ENCODE results near the gene ADAT1.
"Not testable (repeated sequence)": the region's sequence is repeated elsewhere in the genome, so short reads cannot be mapped to it uniquely, and the experiment has no call there.

ADAT1 gene

DNA sequence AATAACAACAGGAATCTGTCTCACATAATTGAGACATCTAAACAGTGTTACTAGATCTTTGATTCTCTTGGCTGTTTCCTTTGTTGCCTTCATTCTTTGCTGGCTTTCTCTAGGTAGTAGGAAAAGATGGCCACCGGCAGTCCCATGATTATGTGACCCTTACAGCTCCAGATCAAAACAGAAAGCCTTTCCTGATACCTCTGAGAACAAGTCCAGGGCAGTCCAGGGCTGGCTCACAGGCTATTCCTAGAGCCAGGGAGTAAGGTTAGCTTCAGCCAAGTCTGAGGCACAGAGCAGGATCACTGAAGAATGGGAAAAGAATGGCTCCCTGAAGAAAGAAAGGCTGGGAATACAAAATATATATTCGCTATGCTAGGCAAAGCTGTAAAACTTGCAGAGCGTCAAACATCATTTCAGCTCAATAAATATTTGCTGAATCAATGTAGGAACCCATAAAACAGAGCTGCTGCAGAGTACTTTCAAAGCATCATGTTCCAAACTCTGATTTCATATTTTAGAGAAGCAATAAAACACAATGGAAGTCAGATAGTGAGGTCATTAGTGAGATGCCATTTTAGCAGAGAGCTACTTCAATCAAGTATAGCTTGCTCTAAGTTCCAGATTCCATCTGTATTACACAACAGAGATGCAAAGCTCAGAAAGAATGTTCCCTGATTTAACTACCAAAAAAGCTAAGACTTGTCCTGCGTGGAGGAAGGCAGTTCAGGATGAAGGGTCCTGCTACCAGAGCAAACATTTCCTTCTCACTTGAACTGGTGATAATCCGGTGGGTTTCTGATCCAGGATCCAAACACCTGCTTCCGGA lies 23.4 kb downstream of the ADAT1 start:
- H3K9ac ChIP-seq: no peak overlapping the region
- H3K79me2 ChIP-seq: no peaks in the 10 kb centered on the region
- H3K27me3 ChIP-seq (ENCODE audit: control insufficient read depth, insufficient read depth, low read length): no peaks in the 10 kb centered on the region
- TF ChIP-seq, protein P1, sequence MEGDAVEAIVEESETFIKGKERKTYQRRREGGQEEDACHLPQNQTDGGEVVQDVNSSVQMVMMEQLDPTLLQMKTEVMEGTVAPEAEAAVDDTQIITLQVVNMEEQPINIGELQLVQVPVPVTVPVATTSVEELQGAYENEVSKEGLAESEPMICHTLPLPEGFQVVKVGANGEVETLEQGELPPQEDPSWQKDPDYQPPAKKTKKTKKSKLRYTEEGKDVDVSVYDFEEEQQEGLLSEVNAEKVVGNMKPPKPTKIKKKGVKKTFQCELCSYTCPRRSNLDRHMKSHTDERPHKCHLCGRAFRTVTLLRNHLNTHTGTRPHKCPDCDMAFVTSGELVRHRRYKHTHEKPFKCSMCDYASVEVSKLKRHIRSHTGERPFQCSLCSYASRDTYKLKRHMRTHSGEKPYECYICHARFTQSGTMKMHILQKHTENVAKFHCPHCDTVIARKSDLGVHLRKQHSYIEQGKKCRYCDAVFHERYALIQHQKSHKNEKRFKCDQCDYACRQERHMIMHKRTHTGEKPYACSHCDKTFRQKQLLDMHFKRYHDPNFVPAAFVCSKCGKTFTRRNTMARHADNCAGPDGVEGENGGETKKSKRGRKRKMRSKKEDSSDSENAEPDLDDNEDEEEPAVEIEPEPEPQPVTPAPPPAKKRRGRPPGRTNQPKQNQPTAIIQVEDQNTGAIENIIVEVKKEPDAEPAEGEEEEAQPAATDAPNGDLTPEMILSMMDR (IDR thresholded peaks at IDR 0.05): no peak
- no peak overlapping the region for H3K27ac ChIP-seq
- H2AFZ ChIP-seq: no peak overlapping the region
- no peak overlapping the region for H3K4me3 ChIP-seq (ENCODE audit: low read depth, low read length)
- H3K9me3 ChIP-seq (ENCODE audit: control insufficient read depth, low read length): no peaks in the 10 kb centered on the region
- H3K36me3 ChIP-seq (ENCODE audit: control insufficient read depth, insufficient read depth, low read length): no peaks in the 10 kb centered on the region
- no peak overlapping the region for H3K4me2 ChIP-seq (ENCODE audit: low read length)
- no peaks in the 10 kb centered on the region for H3K4me1 ChIP-seq

DNA sequence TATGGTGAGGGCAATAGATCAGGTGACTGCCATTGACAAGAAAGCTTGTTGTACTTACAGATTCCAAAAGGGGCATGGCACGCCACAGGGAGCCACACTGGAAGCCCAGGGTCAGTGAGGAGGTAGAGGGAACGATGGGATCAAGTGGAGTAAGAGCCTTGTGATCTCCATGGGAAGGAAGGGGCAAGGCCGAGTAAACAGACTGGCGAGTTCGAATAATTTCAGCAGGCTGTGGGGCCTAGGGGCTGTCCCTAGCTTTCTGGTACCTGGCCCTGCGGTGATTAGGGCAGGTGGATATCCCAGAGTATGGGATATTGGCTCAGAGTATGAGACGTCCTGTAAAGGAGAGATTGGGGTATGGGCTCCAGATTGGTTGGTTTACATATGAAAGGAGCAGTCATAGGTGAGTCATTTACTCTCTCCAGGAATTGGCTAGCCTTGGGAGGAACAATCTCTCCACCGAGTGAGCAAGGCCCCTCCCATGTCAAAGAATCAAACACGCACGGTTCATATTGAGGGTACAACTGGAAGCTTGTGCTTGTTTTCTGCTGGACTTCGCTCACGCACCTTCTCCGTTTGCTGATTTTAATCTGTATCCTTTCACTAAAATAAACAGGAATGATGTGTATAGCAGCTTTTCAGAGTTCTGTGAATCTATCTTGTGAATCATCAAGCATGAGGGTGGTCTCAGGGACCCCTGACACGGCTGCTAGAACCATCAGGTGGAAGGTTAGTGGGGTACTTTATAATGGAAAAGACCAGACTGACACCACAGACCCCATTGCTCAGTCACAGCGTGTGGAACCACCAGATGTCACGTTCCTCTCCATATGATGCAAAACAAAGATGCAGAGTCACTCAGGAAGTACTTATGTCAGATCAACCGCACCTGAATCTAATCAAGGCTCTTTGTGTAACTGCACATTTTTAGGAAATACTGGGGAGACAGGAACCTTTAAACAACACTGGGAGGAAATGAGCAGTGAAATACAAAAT lies 29.0 kb downstream of the ADAT1 start:
- TF ChIP-seq, protein P1 (IDR thresholded peaks at IDR 0.05): no peak
- no peak overlapping the region for H3K27ac ChIP-seq
- H2AFZ ChIP-seq: no peak overlapping the region
- H3K9me3 ChIP-seq (ENCODE audit: control insufficient read depth, low read length): no peaks in the 10 kb centered on the region
- H3K79me2 ChIP-seq: no peaks in the 10 kb centered on the region
- H3K4me3 ChIP-seq (ENCODE audit: low read depth, low read length): no peak overlapping the region
- no peaks in the 10 kb centered on the region for H3K4me1 ChIP-seq
- H3K9ac ChIP-seq: no peak overlapping the region
- no peaks in the 10 kb centered on the region for H3K27me3 ChIP-seq (ENCODE audit: control insufficient read depth, insufficient read depth, low read length)
- H3K36me3 ChIP-seq (ENCODE audit: control insufficient read depth, insufficient read depth, low read length): no peaks in the 10 kb centered on the region
- no peak overlapping the region for H3K4me2 ChIP-seq (ENCODE audit: low read length)

DNA sequence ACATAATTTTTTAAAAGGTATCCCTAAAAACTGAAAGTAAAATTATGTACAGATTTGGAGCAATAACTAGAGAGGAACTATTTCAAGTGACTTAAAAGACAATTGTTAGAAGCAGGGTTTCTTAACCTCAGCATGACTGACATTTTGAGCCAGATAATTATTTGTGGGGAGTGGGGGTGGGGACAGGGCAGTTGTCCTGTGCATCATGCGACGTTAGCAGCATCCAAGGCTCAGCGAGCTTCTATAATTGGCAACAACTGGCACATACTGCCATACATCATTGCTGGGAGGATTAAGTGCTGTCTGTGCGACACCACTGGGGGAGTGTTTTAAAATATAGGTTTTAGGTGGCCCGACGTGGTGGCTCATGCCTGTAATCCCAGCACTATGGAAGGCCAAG lies 29.8 kb downstream of the ADAT1 start:
- no peaks in the 10 kb centered on the region for H3K79me2 ChIP-seq
- H2AFZ ChIP-seq: no peak overlapping the region
- no peaks in the 10 kb centered on the region for H3K4me1 ChIP-seq
- no peak overlapping the region for H3K27ac ChIP-seq
- H3K4me2 ChIP-seq (ENCODE audit: low read length): no peak overlapping the region
- H3K4me3 ChIP-seq (ENCODE audit: low read depth, low read length): no peak overlapping the region
- TF ChIP-seq, protein P1 (IDR thresholded peaks at IDR 0.05): no peak
- no peaks in the 10 kb centered on the region for H3K9me3 ChIP-seq (ENCODE audit: control insufficient read depth, low read length)
- no peaks in the 10 kb centered on the region for H3K36me3 ChIP-seq (ENCODE audit: control insufficient read depth, insufficient read depth, low read length)
- H3K9ac ChIP-seq: no peak overlapping the region
- H3K27me3 ChIP-seq (ENCODE audit: control insufficient read depth, insufficient read depth, low read length): no peaks in the 10 kb centered on the region

DNA sequence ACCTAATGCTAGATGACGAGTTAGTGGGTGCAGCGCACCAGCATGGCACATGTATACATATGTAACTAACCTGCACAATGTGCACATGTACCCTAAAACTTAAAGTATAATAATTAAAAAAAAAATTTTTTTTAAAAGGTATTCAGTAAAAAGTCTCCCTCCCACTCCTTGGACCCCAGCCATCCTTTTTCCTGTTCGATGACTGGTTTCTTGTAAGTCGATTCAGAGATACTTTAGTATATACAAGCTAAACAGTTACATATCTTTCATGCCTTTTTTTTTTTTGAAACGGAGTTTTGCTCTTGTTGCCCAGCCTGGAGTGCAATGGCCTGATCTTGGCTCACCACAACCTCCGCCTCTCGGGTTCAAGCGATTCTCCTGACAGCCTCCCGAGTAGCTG lies 31.2 kb downstream of the ADAT1 start:
- H3K9me3 ChIP-seq (ENCODE audit: control insufficient read depth, low read length); H3K4me1 ChIP-seq; H3K27ac ChIP-seq; H3K4me2 ChIP-seq (ENCODE audit: low read length); H3K79me2 ChIP-seq; H2AFZ ChIP-seq; H3K4me3 ChIP-seq (ENCODE audit: low read depth, low read length); H3K9ac ChIP-seq; H3K27me3 ChIP-seq (ENCODE audit: control insufficient read depth, insufficient read depth, low read length); H3K36me3 ChIP-seq (ENCODE audit: control insufficient read depth, insufficient read depth, low read length): not testable (repeated sequence)

Data from parathyroid adenoma (tissue), 2 donors.